Panc1 (cell line): ENCODE results near the gene PRKCA. TPM values are rescaled to one million over a fixed set of nuclear protein-coding genes. Genes with fewer than 3 reads are reported as not detected.
A peak's percentile ranks its signal among the peaks of the same experiment; 100 is the strongest.

ENCODE experiments used
- ATAC-seq: fragments of 200-7000 bp; cut with Tn5 transposase; 2 replicates; pipeline ENCODE4 v1.9.1; 2020; ENCODE audit warnings: mild to moderate bottlenecking, moderate library complexity
- BruUV-seq: library from RNA; stranded (reverse); fragments of 400-500 nt; replicated peaks from 2 replicates; lab custom pipeline; 2021; lab: Mats Ljungman, UMichigan
- CTCF ChIA-PET: fragments of 300-600 bp; sonication (Branson Sonifier 250); formaldehyde crosslinking; loops from one replicate; lab custom pipeline; 2022; ENCODE audit warnings: antibody characterized with exemption; lab: Charles Lee
- POLR2A ChIA-PET: fragments of 300-600 bp; sonication (Branson Sonifier 250); formaldehyde crosslinking; loops from one replicate; lab custom pipeline; 2022; ENCODE audit warnings: antibody characterized with exemption; lab: Charles Lee
- DNase-seq: peaks from one replicate; pipeline ENCODE4 v3.0.0-alpha.2; 2010; ENCODE audit warnings: low read depth, low spot score
- H3K27ac ChIP-seq: 2 replicates; pipeline ENCODE4 v1.5.1; 2011; ENCODE audit warnings: mild to moderate bottlenecking, low read length, inconsistent platforms
- H3K27me3 ChIP-seq: fragments of 200-500 bp; sonication (Bioruptor generic); 2 replicates; pipeline ENCODE4 v1.6.0; 2014; ENCODE audit warnings: low read length, inconsistent platforms; ENCODE audit not compliant: control insufficient read depth, insufficient read depth
- H3K36me3 ChIP-seq: fragments of 200-500 bp; sonication (Bioruptor generic); 2 replicates; pipeline ENCODE4 v1.5.1; 2014; ENCODE audit warnings: inconsistent platforms, mild to moderate bottlenecking, low read length, moderate library complexity; ENCODE audit not compliant: control insufficient read depth, insufficient read depth
- H3K4me1 ChIP-seq: 2 replicates; pipeline ENCODE4 v1.5.1; 2011; ENCODE audit warnings: inconsistent platforms, mild to moderate bottlenecking, low read length, moderate library complexity; ENCODE audit not compliant: control insufficient read depth, insufficient read depth
- H3K4me3 ChIP-seq, 2 experiments: 2 replicates each; pipeline ENCODE4 v1.5.1; 2011 to 2012; ENCODE audit warnings: low read depth in 2 of 2, low read length in 2 of 2, mild to moderate bottlenecking in 2 of 2, inconsistent platforms in 1 of 2, moderate library complexity in 1 of 2
- H3K9me3 ChIP-seq: fragments of 200-500 bp; sonication (Bioruptor generic); 2 replicates; pipeline ENCODE4 v1.5.1; 2014; ENCODE audit warnings: low read depth, mild to moderate bottlenecking, inconsistent platforms, low read length, moderate library complexity; ENCODE audit not compliant: control insufficient read depth, insufficient read depth
- CTCF ChIP-seq: fragments of 450-650 bp; IDR thresholded peaks from 2 replicates; pipeline ENCODE4 v1.5.1; 2017; ENCODE audit warnings: mild to moderate bottlenecking
- POLR2AphosphoS5 ChIP-seq: IDR thresholded peaks from 2 replicates; pipeline ENCODE4 v1.6.1; 2012; ENCODE audit warnings: mild to moderate bottlenecking, low read depth, low read length, moderate library complexity
- REST ChIP-seq, 2 experiments: IDR thresholded peaks; 2 replicates each; pipeline ENCODE4 v1.6.1; 2011 to 2012; ENCODE audit warnings: low read depth in 2 of 2, control low read depth in 1 of 2, low read length in 1 of 2, mild to moderate bottlenecking in 1 of 2, moderate library complexity in 1 of 2; ENCODE audit not compliant: insufficient read depth in 1 of 2
- SIN3A ChIP-seq: IDR thresholded peaks from 2 replicates; pipeline ENCODE4 v1.6.1; 2012; ENCODE audit warnings: low read depth, mild to moderate bottlenecking, low read length, moderate library complexity, borderline replicate concordance; ENCODE audit not compliant: insufficient read depth
- TCF7L2 ChIP-seq: IDR thresholded peaks from 2 replicates; pipeline ENCODE4 v1.6.1; 2011; ENCODE audit warnings: mild to moderate bottlenecking, low read depth, low read length, inconsistent platforms
- in situ Hi-C: cut with HindIII; loops from 2 replicates; pipeline ENCODE4 v1.10.0; 2016; ENCODE audit warnings: low sequenced_read_pairs, low pct_unique_long_range_greater_than_20kb
- intact Hi-C: fragments of 100-400 bp; cut with micrococcal nuclease; formaldehyde crosslinking; loops from one replicate; pipeline ENCODE4 v1.10.0; 2022; ENCODE audit not compliant: unreplicated experiment
- total RNA-seq: library from RNA; stranded (reverse); gene quantifications from one replicate; pipeline ENCODE4 v1.2.1, GENCODE V29; 2021; ENCODE audit not compliant: unreplicated experiment

Gene PRKCA
- total RNA-seq, 1 experiment from 2014 or later: 53.0 TPM

- ChIA-PET POLR2A (interaction anchor here (0.6 kb wide), 1 partner anchor 10 kb away, joined by 3 read pairs; no protein-coding TSS in a partner anchor), CTCF (no interaction called here)
- Histone ChIP-seq H3K4me1 (peaks cover 81% of the 10 kb centered on the region), H3K27ac (peak overlapping the region; percentile 83), H3K9me3 (no peaks in the 10 kb centered on the region), H3K27me3 (no peaks in the 10 kb centered on the region), H3K4me3 (no peak overlapping the region), H3K36me3 (no peaks in the 10 kb centered on the region)
- in situ Hi-C loops (no loop called here), intact Hi-C loops (no loop called here)
- TF ChIP-seq REST (IDR thresholded peaks at IDR 0.05; ENCODE audit: insufficient read depth in 1 of 2, low read depth in 2 of 2, low read length in 1 of 2) (no peak), TCF7L2 (no peak), POLR2AphosphoS5 (no peak), CTCF (no peak), SIN3A (no peak)
- ATAC-seq (no peak), DNase-seq (no peak)
- no TSS peak for BruUV-seq
Observed at GRCh38 chr17:66351701-66352100, 49.3 kb downstream of the PRKCA start.

GRCh38 chr17:66353937-66354401, 51.6 kb downstream of the PRKCA start:
- intact Hi-C loops: no loop called here
- TF ChIP-seq REST (IDR thresholded peaks at IDR 0.05; ENCODE audit: insufficient read depth in 1 of 2, low read depth in 2 of 2, low read length in 1 of 2) (no peak), POLR2AphosphoS5 (no peak), CTCF (no peak), SIN3A (no peak), TCF7L2 (no peak)

More at GRCh38 chr17:66353937-66354401, 51.6 kb downstream of the PRKCA start:
- in situ Hi-C loops: no loop called here
- H3K9me3 ChIP-seq: no peaks in the 10 kb centered on the region
- H3K27ac ChIP-seq: peak overlapping the region; percentile 60
- H3K27me3 ChIP-seq: no peaks in the 10 kb centered on the region
- POLR2A ChIA-PET: no interaction called here
- peaks cover 75% of the 10 kb centered on the region for H3K4me1 ChIP-seq
- no peak overlapping the region for H3K4me3 ChIP-seq
- no peaks in the 10 kb centered on the region for H3K36me3 ChIP-seq
- BruUV-seq: no TSS peak
- ATAC-seq (peak; percentile 29; the same call in 1 of the 2 replicates), DNase-seq (no peak)
- CTCF ChIA-PET: no interaction called here
